Measurements from ENCODE around the gene UBE2B. TPM values are rescaled to one million over a fixed set of nuclear protein-coding genes. Genes with fewer than 3 reads are reported as not detected.

The UBE2B gene
- total and polyA plus RNA-seq, 2 donors from 2014 or later: 74.3 to 82.7 TPM

- H3K27ac ChIP-seq (ENCODE audit: low read depth in 2 of 2, low read length in 2 of 2): no peak overlapping the region
- H3K4me1 ChIP-seq (ENCODE audit: control insufficient read depth in 2 of 3, insufficient read depth in 2 of 3, low read depth in 1 of 3, low read length in 3 of 3): no peaks in the 10 kb centered on the region
- intact Hi-C loops (cut with DNase I): no loop called here
- H3K36me3 ChIP-seq (ENCODE audit: control insufficient read depth in 2 of 3, insufficient read depth in 3 of 3, low read length in 3 of 3): peaks cover 14 to 37% (median 22%) of the 10 kb centered on the region in 3 donors
- DNase-seq (no peak), FAIRE-seq (no peak)
- H3K27me3 ChIP-seq (ENCODE audit: control insufficient read depth, insufficient read depth, low read length): no peaks in the 10 kb centered on the region
- no peaks in the 10 kb centered on the region for H3K9me3 ChIP-seq (ENCODE audit: control insufficient read depth in 2 of 3, insufficient read depth in 1 of 3, low read length in 3 of 3)
- no peak overlapping the region for H3K9ac ChIP-seq (ENCODE audit: low read length in 3 of 3)
- no peak for TF ChIP-seq CTCF (IDR thresholded peaks at IDR 0.05; ENCODE audit: borderline replicate concordance, extremely low read depth, insufficient read depth)
- no peak overlapping the region for H3K4me3 ChIP-seq (ENCODE audit: low read length in 3 of 3)
Measured at GRCh38 chr5:134383980-134384697, 12.8 kb downstream of the UBE2B start.

GRCh38 chr5:134387443-134387842 lies 16.1 kb downstream of the UBE2B start:
- Histone ChIP-seq H3K36me3 (ENCODE audit: control insufficient read depth in 2 of 3, insufficient read depth in 3 of 3, low read length in 3 of 3) (peaks cover 14 to 51% (median 23%) of the 10 kb centered on the region in 3 donors), H3K27me3 (ENCODE audit: control insufficient read depth, insufficient read depth, low read length) (no peaks in the 10 kb centered on the region), H3K27ac (ENCODE audit: low read depth in 2 of 2, low read length in 2 of 2) (no peak overlapping the region), H3K4me3 (ENCODE audit: low read length in 3 of 3) (no peak overlapping the region), H3K9me3 (ENCODE audit: control insufficient read depth in 2 of 3, insufficient read depth in 1 of 3, low read length in 3 of 3) (no peaks in the 10 kb centered on the region), H3K4me1 (ENCODE audit: control insufficient read depth in 2 of 3, insufficient read depth in 2 of 3, low read depth in 1 of 3, low read length in 3 of 3) (no peaks in the 10 kb centered on the region), H3K9ac (ENCODE audit: low read length in 3 of 3) (no peak overlapping the region)
- DNase-seq: no peak
- TF ChIP-seq CTCF (IDR thresholded peaks at IDR 0.05; ENCODE audit: borderline replicate concordance, extremely low read depth, insufficient read depth): no peak
- no peak for FAIRE-seq
- intact Hi-C loops (cut with DNase I): no loop called here

DNA sequence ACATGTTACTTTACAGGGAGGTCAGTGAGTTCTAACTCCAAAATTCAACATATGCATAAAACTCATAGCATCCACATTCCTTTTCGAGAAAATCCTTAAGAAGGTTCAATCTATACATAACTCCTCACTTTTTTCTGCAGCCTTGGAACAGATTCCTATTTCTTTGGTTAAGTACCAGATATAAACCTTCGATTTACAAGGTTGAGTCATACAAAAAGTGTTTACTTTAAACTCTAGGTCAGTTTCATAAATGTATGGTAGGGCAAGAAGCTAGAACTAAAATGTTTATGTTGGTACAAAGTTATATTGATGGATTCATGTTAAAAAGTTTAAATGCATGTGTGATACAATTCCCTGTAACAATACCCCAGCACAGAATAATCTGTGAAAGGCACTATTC lies 20.9 kb downstream of the UBE2B start:
- Histone ChIP-seq H3K27ac (ENCODE audit: low read depth in 2 of 2, low read length in 2 of 2) (no peak overlapping the region), H3K4me3 (ENCODE audit: low read length in 3 of 3) (no peak overlapping the region), H3K9ac (ENCODE audit: low read length in 3 of 3) (no peak overlapping the region), H3K36me3 (ENCODE audit: control insufficient read depth in 2 of 3, insufficient read depth in 3 of 3, low read length in 3 of 3) (peaks cover 15 to 55% (median 21%) of the 10 kb centered on the region in 3 donors), H3K27me3 (ENCODE audit: control insufficient read depth, insufficient read depth, low read length) (no peaks in the 10 kb centered on the region), H3K4me1 (ENCODE audit: control insufficient read depth in 2 of 3, insufficient read depth in 2 of 3, low read depth in 1 of 3, low read length in 3 of 3) (no peaks in the 10 kb centered on the region), H3K9me3 (ENCODE audit: control insufficient read depth in 2 of 3, insufficient read depth in 1 of 3, low read length in 3 of 3) (no peaks in the 10 kb centered on the region)
- DNase-seq: no peak
- TF ChIP-seq CTCF (IDR thresholded peaks at IDR 0.05; ENCODE audit: borderline replicate concordance, extremely low read depth, insufficient read depth): no peak
- intact Hi-C loops (cut with DNase I): no loop called here
- FAIRE-seq: no peak

Data from kidney (tissue), 14 donors.